Astrocyte of the hippocampus (primary cell): Measurements from ENCODE around the gene SNX4.
A peak's percentile ranks its signal among the peaks of the same experiment; 100 is the strongest.
"Not testable (repeated sequence)": the region's sequence is repeated elsewhere in the genome, so short reads cannot be mapped to it uniquely, and the experiment has no call there.

Experiments
- DNase-seq: peaks from one replicate; pipeline ENCODE4 v3.0.0; 2011; ENCODE audit warnings: low read depth, low spot score

SNX4 gene

DNA sequence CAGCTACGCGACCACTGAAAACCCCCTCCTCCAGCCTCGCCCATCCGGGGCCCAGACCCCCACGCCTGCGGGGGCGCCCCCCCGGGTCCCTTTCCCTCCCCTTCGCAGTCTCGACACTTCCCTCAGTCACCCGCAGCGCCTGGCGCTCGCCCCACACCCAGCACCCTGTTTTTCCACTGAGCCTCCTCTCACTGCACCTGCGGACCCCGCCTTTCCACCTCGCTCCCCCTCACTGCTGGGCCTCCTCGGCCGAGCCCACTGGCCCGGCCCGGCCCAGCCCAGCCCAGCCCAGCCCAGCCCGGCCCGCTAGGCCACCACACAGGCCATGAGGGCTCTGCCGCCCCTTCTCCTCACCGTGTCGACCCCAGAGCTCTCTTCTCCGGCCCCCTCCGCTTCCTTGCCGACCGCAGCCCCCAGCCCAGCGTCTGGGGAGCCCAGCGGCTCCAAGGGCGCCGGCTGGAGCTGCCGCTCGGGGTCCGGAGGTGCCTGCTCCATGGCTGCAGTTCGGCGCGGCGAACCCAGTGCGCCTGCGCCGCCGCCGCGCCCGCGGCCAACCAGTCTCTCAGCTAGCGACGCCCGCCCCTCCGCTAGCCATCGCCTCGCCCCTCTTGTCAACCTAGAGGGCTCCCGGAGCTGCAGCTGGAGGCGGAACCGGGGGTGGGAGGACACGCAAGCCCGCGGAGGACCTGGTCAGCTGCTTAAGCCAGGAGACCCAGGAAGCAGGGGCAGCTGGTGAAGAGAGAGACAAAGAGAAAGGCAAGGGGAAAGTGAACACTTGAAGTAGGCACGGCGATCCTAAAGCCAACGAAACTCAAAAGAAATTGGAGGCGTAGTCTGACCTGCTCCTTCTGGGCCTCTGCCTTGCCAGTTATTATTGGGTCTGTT, at the start of gene SNX4:
TSS of gene SNX4 (minus strand) at position 525 of the 885 bp plus-strand sequence. CDS start at position 495, 30 bp downstream.
- peak; percentile 98 for DNase-seq

DNA sequence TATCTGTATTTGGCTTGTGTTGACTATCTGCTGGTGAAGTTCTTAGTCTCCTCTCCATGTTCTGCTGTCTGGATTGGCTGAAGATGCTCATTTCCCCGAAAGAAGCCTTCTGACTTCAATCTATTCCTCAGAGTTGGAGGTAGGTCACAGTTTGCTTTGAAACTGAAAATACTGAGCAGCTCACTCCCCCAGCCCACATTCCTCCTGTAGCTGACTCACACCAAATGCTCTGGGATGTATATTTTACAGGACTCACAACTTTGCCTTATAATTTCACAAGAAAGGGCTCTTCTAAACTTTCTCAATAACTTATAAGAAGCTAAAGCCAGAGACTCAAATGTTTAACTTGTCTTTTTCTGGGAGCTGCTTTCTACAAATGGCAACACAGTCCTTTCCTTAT, 36.3 kb upstream of the SNX4 start:
- DNase-seq: peak; percentile 60

DNA sequence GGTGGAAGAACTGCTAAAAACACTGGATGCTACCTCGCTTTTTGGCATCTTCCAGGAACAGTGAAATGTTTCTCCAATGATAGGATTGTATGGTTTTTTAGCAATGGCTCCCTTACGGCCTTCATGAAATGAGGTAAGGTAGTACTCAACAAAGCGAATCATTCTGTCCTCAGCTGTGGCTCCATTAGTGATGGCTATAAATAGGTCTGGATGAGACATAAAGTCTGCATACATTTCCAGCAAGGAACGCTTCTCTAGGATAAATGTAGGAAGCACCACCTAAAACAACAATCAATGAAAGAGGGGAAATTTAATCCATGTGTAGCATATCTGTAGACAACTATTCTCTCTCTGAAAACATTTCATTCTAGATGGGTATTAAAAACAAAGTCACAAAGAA, 32.4 kb upstream of the SNX4 start:
- no peak for DNase-seq

DNA sequence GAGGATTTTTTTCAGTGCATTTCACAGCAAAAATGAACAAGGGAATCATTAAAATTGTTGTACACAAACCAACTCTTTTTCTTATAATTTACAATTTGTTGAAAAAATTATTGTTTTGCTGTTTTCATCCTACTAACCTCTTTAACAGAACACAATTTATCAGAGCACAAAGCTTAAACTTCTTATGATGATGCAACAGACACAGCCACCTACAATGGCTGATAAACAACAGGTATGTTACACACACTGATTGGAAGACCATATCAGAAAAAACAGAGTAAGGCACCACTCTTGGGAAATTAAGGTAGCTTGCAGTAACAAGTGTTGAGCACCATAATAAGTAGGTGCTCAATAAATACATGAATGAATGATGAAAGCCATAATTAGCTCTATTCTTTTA, 8.9 kb upstream of the SNX4 start:
- DNase-seq: no peak

DNA sequence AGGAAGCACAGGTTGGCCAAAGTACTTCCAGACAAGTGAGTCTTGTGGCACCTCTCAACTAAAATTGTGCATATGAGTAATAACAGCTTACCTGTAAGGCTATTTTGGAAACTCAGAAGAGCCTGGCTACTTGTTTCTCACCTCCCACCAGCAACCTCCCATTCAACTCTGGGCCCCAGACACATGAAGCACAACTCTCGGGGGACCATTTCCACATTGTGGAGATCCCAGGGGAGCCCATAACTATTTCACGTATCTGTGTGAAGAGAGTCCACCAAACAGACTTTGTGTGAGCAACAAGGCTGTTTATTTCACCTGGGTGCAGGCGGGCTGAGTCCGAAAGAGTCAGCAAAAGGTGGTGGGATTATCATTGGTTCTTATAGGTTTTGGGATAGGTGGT, 5.2 kb upstream of the SNX4 start:
- DNase-seq: no peak

DNA sequence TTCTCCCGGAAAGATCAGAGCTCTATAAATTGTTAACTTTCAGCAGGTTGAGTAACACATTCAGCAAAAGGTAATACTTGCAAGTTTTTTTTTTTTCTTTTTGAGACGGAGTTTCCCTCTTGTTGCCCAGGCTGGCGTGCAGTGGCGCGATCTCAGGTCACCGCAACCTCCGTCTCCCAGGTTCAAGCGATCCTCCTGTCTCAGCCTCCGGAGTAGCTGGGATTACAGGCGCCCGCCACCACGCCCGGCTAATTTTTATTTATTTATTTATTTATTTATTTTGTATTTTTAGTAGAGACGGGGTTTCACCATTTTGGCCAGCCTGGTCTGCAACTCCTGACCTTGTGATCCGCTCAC, 539 bp upstream of the SNX4 start:
- DNase-seq: not testable (repeated sequence)

DNA sequence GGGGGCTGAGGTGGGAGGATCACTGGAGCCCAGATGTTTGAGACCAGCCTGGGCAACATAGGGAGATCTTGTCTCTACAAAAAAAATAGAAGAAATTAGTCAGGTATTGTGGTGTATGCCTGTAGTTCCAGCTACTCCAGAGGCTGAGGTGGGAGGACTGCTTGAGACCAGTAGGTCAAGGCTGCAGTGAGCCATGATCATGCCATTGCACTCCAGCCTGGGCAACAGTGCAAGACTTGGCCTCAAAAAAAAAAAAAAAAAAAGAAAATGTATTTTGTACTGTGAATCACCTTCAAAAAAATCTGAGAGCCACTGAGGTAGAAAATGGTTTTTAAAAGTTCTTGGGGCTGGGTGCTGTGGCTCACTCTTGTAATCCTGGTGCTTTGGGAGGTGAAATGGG, 4.6 kb downstream of the SNX4 start:
- no peak for DNase-seq

DNA sequence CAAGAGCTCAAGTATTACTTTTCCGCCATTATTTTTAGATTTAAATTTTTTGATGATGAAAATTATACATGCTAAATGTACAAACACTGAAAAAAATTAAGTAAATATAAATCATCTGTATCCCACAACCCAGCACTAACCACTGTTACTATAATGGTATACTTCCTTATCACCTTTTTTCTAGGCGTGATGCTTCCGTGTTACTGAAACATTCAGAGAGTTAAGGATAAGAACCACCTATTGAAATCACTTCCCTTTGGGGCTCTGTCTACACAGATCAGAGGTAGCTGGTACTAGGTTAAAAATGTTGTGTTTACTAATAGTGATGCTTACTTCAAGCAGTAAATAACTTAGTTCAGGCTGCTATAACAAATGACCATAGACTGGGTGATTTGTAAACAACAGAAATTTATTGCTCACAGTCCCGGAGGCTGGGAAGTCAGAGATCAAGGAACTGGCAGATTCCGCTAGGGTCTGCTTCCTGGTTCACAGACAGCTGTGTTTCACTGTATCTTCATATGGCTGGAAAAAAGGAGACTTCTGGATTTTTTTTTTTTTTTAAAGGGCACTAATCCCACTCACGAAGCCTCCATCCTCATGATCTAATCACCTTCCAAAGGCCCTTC, 6.4 kb downstream of the SNX4 start:
- DNase-seq: no peak

DNA sequence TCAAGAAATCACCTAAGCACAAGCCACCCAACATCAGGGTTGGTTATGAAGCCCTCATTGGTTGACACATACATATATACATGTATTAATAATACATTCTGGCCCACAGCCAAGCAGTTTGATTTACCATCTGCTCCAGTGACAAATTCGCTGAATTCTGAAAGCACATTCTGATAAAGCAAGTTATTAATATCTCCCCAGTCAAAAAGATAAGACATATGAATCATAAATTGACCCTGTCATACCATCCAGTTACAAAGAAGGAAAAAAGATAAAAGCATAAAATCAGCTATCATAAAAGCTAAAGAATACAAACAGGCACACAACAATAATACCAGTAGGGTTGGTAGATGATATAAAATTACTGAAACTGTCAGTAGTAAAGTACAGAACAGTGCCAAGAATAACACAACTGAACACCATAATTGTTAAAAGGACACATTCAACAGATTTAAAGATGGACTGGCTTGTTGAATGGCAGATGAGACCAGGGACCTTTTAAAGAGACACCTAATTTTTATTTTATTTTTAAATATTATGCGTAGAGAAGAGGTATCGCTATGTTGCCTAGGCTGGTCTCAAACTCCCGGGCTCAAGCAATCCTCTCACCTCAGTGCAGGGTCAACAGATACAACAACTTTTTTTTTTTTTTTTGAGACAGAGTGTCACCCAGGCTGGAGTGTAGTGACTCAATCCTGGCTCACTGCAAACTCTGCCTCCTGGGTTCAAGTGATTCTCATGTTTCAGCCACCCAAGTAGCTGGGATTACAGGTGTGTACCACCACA, 7.7 kb downstream of the SNX4 start:
- DNase-seq: peak; percentile 5

DNA sequence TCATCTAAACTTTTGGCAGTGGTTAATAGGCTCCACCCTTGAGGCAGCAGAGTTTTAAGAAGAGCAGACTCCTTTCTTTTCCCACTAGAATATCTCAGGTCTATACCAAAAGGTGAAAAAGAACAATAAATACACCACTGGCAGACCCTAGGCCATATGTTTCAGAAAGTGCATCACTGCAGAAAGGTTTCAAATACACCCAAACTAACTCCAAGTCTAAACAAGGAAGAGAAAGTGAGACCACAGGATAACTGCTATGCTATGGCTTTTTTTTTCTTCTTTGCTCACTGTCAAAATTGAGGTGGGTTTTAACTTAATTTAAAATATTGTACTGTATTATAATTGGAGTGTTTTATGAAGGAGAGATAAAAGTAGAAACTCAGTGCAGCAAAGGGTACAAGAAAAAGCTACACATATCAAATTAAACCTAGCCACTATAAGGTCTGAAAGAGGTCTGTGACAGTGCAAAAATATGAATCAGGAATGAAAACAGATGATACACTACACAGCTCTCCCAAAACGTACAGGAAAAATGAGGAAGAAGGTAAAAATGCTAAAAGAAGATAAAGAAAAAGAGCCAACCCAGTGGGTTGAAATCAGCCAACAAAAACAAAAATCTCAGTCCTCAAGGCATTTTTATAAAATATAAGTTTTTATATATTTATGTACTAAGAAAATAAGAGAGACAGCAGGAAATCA, 8.4 kb downstream of the SNX4 start:
- DNase-seq: no peak

DNA sequence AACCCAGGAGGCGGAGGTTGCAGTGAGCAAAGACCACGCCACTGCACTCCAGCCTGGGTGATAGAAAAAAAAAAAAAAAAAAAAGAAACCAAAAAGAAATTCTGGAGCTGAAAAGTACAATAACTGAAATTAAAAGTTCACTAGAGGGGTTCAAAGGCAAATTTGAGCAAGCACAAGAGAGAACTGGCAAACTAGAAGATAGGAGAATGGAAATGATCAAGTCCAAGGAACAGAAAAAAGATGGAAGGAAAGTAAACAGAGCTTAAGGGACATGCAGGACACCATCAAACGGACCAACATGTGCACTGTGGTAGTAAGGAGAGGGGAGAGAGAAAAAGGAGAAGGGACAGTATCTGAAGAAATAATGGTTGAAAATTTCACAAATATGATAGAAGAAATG, 12.9 kb downstream of the SNX4 start:
- DNase-seq: no peak

DNA sequence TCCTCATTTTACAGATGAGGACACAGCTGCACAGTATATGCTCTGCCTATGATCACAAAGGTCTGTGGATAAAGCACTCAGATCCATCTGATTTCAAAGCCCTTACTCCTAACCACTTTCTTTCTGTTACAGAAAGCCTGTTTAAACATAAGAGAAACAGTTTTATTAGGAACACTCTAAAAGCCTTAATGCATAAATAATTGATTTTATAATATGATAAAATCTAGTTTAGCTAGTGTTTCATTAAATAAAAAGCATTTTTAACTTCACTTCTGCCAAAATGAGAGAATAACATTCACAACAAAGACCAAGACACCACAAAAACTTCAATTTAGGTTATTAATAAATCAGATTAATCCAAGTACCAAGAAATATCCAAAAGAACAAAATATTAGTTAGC, 21.4 kb downstream of the SNX4 start:
- no peak for DNase-seq

DNA sequence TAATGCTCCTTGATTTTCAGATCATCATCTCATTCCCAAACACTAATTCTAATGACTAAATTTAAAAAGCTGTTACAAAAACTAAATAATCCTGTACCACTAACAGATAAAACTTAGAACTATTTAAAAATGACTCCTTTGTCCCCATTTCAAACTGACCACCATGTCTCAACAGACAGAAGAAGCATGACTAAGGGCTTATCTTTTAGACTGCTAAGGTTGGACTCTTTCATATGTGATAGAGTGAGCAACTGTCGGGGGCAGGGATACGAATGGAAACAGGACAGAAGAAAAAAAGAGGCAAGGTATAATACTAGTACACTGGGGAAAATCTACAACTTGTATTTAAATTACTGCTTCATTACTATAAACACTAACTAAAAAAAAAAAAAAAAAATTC, 23.3 kb downstream of the SNX4 start:
- DNase-seq: no peak

DNA sequence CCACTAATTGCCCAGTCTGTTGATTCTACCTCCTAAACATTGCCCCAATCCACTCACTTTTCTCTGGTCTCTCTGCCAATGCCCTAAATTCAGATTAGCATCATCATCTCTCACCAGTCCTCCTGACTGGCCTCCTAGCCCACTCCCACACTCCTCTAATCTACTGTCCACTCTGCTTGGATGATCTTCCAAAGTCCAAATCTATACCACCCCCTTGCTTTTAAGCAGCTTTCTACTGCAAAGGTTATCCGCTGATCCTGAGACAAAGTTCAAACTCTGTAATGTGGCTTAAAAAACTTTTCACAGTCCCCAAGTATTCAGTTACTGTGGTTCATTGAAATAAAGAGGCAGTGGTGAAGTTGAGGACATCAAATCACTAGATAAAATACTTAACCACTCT, 37.6 kb downstream of the SNX4 start:
- DNase-seq: no peak

DNA sequence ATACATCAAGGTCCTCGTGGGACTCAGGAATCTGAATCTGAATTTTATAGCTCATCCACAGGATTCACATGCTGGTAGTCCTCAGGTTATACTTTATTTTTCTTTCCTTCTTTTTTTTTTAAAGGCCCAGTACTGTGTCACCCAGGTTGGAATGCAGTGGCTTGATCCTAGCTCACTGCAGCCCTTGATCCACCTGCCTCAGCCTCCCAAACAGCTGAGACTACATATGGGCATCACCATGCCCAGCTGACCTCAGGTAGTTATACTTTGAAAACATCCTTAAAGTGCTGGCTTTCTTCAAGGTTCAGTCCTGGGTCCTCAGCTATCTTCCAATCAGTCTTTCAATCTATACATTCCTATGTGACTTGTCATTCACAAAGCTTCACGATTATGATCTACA, 38.2 kb downstream of the SNX4 start:
- no peak for DNase-seq

DNA sequence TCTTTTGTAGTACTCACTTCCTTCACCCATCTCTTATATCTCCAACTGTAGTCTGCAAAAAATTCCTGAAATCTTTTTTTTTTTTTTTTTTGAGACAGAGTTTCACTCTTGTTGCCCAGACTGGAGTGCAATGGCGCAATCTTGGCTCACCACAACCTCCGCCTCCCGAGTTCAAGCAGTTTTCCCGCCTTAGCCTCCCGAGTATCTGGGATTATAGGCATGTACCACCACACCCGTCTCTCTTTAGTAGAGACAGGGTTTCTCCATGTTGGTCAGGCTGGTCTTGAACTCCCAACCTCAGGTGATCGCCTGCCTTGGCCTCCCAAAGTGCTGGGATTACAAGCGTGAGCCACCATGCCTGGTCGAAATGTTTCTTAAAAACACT, 38.6 kb downstream of the SNX4 start:
- not testable (repeated sequence) for DNase-seq

DNA sequence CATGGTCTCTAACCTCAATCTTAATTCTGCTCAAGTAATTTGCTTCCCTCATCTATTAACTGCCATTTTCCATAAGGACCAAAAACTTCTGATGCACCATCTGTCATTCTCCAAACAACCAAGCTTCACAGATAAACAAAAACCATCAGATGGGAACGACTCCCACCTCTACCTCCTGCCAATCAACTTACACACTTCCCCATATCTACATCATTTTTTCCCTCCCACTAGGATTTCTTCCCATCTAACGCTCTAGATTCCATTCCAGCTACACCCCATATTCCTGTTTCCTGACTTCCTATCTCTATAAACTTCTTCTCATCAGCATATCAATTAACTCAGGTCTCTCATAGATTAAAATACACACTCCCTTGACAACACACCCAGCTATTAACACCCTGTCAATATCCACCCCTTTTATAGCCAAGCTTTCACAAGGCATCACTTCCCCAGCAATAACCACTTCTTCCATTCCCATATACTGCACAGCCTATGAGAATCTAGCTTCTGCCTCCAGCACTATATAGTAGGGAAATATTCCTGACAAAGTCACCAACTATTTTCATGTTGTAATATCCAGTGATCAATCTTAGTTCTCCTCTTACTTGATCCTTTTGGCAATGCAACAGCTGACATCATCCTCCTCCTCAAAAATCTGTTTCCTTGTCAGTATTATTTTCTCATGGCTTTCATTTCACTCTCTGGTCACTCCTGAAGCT, 39.2 kb downstream of the SNX4 start:
- DNase-seq: no peak

DNA sequence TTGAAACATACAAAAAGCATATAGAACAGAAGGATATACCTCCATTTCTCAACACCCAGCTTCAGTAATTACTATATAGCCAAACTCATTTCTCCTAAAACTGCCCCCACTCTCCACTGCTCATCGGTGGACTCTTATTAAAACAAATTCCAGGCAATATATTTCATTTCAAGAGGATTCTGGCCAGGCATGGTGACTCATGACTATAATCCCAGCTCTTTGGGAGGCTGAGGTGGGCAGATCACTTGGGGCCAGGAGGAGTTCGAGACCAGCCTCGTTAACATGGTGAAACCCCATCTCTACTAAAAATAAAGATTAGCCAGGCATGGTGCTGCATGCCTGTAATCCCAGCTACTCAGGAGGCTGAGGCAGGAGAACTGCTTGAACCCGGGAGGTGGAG, 40.9 kb downstream of the SNX4 start:
- no peak for DNase-seq

DNA sequence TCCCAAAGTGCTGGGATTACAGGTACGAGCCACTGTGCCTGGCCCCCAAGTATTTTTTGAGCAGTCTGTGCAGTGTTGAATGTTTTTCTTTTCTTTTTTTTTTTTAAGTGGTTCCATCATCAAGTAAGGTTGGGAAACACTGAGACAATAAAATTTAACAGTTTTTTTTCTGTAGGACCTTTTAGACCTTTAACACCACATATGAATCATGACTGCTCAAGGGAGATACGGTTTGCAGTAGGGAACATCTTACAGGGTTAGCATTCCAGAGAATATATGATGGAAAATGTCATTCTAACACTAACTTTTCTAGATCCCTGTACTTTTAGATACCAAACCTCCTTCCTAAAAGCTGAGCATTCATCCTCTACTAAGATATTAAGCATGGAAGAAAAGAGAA, 41.7 kb downstream of the SNX4 start:
- DNase-seq: no peak

DNA sequence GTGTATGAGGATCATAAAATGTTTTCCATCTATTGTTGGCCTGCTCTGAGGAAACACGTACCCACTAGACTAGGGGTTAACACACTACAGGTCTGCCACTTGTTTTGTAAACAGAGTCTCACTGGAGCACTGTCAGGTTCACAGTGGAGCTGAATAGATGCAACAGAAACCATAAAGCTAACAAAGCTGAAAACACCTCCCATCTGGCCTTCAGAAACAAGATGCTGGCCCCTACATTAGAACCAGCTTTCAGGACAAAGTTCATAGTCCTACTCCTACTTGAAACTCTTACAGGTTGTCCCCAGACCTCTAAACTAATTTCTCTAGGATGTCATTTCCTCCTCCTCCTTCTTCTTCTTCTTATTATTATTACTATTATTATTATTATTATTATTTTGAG, 42.3 kb downstream of the SNX4 start:
- DNase-seq: no peak

DNA sequence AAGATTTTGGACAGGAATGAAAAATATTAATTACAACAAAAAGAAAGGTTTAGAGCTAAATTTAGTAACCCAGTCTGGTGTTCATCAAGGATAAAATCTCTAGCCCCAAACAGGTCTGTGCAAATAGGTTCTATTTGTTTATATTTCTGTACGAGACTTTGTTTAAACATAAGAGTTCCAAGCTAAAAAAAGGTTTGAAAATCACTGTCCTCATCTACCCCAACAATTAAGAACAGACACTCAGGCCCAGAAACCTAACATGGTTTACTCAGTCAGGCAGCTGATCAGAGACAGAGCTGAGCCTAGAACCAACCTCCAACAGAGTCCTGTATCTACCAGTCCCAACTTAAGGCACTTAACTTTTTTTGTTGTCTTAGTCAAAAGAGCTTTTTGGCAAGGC, 49.3 kb downstream of the SNX4 start:
- DNase-seq: no peak
